KBM-7 (cell line): ENCODE data around the gene IYD.
"Not testable (repeated sequence)": the region's sequence is repeated elsewhere in the genome, so short reads cannot be mapped to it uniquely, and the experiment has no call there.

Experiments used
- DNase-seq: peaks from one replicate; pipeline ENCODE4 v3.0.0-alpha.2; 2015
- in situ Hi-C: fragments of 300-500 bp; cut with MboI; formaldehyde crosslinking; loops from 2 replicates; pipeline ENCODE4 v1.14.3; 2020; ENCODE audit warnings: low sequenced_read_pairs, low pct_unique_long_range_greater_than_20kb, mixed read lengths

Gene IYD

DNA sequence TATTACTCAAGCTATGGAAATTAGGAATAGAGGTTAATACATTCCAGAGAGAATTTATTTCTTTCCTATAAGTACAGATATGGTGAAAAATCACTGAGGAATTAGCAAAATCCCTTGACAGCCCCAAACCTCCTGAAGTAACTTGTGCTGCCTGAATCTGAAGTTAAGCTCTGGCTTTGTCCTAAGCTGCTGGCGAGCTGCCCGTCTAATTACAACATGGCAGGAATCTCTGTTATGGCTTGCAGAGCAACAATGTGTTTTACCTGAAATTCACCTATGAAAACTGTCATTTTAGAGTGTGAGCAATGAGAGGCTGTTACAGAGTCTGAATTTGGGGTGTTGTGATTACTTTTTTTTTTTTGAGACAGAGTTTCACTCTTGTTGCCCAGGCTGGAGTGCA is 22.5 kb upstream of the IYD start:
- in situ Hi-C loops, result no loop called here
- DNase-seq, result no peak

DNA sequence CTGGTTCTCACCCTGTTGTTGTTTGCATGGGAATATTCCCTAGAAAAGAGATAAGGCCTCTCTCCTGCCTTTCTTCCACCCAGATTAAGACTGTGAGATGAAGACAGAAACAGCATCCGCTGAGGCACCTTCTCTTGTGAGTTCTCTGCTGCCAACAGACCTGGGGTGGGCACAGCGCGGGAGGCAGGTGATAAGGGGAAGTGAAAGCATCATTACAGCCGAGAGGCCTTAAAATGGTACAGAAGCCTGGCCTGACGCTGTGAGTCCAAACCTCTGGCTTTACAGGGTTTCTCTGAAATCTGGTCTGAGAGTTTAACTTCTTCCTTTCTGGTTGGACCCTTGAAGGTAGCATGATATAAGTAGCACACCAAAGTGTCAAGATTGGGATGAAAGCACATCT is 21.0 kb upstream of the IYD start:
- in situ Hi-C loops, result no loop called here
- DNase-seq, result no peak

DNA sequence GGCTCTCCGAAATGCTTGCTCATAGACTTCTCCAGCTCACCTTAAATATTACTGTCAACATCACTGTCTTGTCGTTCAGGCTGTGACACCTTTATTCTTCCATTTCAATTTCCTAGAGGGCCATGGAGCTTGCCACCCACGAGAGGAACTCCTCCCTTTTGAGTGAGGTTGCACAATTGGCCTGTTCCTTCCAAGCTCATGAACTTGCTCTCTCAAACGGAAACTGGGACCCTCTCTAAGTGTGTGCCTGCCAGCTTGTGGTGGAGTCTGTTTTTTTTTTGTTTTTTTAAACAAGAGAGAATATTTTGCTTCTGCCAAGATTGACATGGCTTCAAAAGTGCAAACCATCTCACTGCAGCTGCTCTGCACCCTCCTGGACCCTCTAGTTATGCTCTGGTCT is 19.3 kb upstream of the IYD start:
- in situ Hi-C loops, result no loop called here
- no peak for DNase-seq

- in situ Hi-C loops, result no loop called here
- peak; percentile 14 for DNase-seq
These were observed 16.2 kb upstream of the IYD start for GRCh38 chr6:150352321-150353296.

DNA sequence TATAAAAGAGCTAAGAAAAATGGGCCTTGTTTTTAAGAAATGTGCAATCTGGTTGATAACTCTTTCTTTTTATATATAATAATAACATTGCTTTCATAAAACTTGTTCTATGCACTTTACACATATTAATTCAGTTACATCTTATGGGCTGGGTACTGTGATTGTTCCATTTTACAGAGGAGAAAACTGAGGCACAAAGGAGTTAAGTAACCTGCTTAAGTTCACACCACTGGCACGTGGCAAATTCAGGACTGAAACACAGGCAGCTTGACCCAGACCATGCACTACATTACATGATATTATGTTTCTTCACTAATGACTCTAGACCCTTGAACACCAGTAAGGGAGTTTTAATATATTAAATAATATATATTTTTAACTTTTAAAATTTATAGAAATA is 15.4 kb upstream of the IYD start:
- in situ Hi-C loops, result no loop called here

GRCh38 chr6:150354754-150355571 is 13.8 kb upstream of the IYD start:
- DNase-seq, result no peak
- in situ Hi-C loops, result no loop called here

More for the DNA sequence above, 15.4 kb upstream of the IYD start:
- DNase-seq, result no peak

- DNase-seq, result no peak
- in situ Hi-C loops, result no loop called here
These were observed 12.9 kb upstream of the IYD start for GRCh38 chr6:150355932-150356331.

GRCh38 chr6:150361876-150362275 is 6.9 kb upstream of the IYD start:
- peak; percentile 31 for DNase-seq
- in situ Hi-C loops, result no loop called here

GRCh38 chr6:150363733-150364132 is 5.1 kb upstream of the IYD start:
- DNase-seq, result peak; percentile 57
- in situ Hi-C loops, result no loop called here

- in situ Hi-C loops, result no loop called here
- no peak for DNase-seq
These were observed 2.6 kb upstream of the IYD start for GRCh38 chr6:150366118-150366778.

DNA sequence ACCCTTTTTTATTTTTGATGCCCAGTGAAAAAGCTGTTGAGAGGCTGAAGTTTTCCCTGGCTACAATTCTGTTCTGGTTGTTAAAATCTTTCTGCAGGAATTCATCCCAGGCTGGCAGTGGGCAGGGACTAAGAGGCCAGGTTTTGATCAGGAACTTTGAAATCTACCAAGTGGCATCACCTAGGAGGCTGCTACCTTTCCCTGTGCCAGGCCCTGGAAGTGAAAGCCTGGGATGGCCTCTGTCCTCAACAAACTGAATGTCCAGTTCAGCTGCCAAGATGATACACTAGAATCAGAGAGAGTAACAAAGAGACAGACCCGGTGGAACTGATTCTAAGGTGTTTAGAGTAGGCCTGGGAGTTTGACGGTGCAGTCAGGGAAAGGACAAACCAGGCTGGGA is 596 bp downstream of the IYD start:
- no peak for DNase-seq
- in situ Hi-C loops, result no loop called here

- in situ Hi-C loops, result no loop called here
- DNase-seq, result no peak
These were observed 1.3 kb downstream of the IYD start for GRCh38 chr6:150370112-150370511.

DNA sequence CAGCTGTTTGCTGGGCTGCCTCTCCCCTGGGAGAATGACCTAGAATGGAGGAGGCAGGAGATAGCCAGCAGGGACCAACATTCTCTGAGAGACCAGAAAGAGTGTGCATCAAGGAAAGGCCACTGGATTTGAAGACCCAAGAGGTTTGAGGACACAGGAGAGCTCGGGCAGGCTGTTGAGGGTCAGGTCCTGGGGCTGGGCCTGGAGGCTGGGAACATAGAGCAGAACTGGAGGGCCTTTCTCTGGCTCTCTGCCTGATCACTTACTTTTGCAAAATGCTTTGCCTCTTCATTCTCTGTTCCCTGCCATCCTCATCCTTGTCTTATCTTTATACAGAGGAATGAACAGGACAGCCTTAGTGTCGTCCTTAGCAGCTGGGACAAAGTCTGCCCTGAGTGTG is 2.5 kb downstream of the IYD start:
- in situ Hi-C loops, result no loop called here

GRCh38 chr6:150372051-150372450 is 3.2 kb downstream of the IYD start:
- no peak for DNase-seq
- in situ Hi-C loops, result no loop called here

More for the DNA sequence above, 2.5 kb downstream of the IYD start:
- DNase-seq, result no peak

DNA sequence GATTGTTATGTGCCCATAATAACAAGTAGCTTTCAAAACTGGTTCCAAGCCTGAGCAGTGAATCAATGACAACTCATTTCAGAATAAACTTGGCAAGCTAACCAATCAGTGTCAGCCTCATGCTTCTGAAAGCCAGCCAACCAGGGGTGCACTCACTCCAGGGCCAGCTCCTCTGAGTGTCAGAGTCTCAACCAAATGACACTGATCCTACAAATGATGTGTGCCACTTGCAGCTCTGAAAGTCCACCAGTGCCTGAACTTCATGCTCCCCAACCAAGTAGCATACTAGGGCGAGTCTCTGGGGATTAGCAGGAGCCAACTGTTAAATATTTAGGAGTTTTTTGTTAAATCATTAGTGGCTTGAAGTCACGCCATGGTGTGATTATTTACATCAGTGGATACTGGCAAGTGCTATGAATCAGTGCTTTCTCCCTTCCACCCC is 4.5 kb downstream of the IYD start:
- DNase-seq, result no peak
- in situ Hi-C loops, result no loop called here

- in situ Hi-C loops, DNase-seq: not testable (repeated sequence)
These were observed 5.5 kb downstream of the IYD start for GRCh38 chr6:150374346-150374745.

GRCh38 chr6:150377211-150377781 is 8.5 kb downstream of the IYD start:
- no peak for DNase-seq
- in situ Hi-C loops, result no loop called here

GRCh38 chr6:150380256-150380655 is 11.4 kb downstream of the IYD start:
- in situ Hi-C loops, result no loop called here
- no peak for DNase-seq

DNA sequence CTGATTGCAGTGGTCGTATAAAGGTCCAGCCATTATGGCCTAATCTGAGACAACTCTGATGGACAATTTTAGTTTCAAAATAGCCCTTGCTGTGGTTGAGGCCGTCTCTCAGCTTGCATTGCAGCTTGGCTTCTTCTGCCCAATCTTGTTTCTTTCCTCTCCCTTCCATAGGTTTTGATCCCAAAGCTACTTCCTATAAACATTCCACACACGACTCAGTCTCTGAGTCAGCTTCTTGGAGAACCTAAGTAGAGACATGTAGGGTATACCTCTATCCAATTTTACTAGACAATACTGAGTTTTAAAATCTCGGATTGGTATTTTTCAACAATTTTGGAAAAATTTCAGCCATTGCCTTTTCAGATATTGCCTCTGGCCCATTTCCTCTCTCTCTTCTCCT is 13.4 kb downstream of the IYD start:
- no peak for DNase-seq
- in situ Hi-C loops, result no loop called here
